ENCODE measurements around the gene ITGA11.

DNA sequence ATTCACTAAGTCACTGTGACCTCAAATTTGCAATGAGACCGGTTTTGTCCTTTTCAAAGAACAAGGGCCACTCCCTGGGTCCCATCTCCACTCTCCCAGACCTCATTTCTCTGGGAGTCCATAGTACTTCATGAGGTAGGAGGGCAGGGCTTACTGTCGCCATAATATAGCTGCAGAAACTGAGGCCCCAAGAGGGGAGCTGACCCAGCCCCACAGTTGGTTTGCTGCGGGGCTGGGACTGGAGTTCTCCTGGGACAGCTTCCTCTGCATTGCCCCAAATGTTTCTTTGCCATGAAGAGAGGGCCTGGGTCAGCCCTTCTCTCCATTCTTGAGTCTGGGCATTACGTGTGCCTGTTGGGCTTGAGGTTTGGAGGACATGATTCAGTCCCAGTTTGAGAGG is 60.1 kb downstream of the ITGA11 start:
- no peak for TF ChIP-seq EZH2 (IDR thresholded peaks at IDR 0.05; ENCODE audit: low read depth)
- TF ChIP-seq, protein P1, sequence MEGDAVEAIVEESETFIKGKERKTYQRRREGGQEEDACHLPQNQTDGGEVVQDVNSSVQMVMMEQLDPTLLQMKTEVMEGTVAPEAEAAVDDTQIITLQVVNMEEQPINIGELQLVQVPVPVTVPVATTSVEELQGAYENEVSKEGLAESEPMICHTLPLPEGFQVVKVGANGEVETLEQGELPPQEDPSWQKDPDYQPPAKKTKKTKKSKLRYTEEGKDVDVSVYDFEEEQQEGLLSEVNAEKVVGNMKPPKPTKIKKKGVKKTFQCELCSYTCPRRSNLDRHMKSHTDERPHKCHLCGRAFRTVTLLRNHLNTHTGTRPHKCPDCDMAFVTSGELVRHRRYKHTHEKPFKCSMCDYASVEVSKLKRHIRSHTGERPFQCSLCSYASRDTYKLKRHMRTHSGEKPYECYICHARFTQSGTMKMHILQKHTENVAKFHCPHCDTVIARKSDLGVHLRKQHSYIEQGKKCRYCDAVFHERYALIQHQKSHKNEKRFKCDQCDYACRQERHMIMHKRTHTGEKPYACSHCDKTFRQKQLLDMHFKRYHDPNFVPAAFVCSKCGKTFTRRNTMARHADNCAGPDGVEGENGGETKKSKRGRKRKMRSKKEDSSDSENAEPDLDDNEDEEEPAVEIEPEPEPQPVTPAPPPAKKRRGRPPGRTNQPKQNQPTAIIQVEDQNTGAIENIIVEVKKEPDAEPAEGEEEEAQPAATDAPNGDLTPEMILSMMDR (conservative IDR thresholded peaks at IDR 0.05), result no peak

Data from PC-9 (cell line).